Gastrocnemius medialis (tissue), 4 donors: Measurements from ENCODE around the gene RALY. TPM values are rescaled to one million over a fixed set of nuclear protein-coding genes. Genes with fewer than 3 reads are reported as not detected.

ENCODE experiments used
- ATAC-seq, 2 donors: fragments of 150-250 bp; one replicate each; pipeline ENCODE4 v1.9.1; 2016
- DNase-seq, 2 donors: peaks; one replicate each; pipeline ENCODE4 v3.0.0-alpha.2; 2019
- H3K27ac ChIP-seq, 4 donors: fragments of 200-600 bp; sonication (generic); 1 replicate in 1 of 4; 2 replicates in 3 of 4; pipeline ENCODE4 v1.5.1; 2016 to 2018; ENCODE audit warnings: mild to moderate bottlenecking in 2 of 4, moderate library complexity in 1 of 4
- H3K27me3 ChIP-seq, 3 donors: fragments of 200-600 bp; sonication (generic) in 2 of 3; 1 replicate in 1 of 3; 2 replicates in 2 of 3; pipeline versions ENCODE4 v1.5.1 to v1.6.0; 2016 to 2019; ENCODE audit warnings: mild to moderate bottlenecking in 1 of 3, moderate library complexity in 1 of 3
- H3K36me3 ChIP-seq, 2 donors: fragments of 200-600 bp; sonication (generic) in 1 of 2; one replicate each; pipeline ENCODE4 v1.5.1; 2017 to 2018
- H3K4me1 ChIP-seq, 2 donors: fragments of 200-600 bp; sonication (generic) in 1 of 2; one replicate each; pipeline ENCODE4 v1.5.1; 2016 to 2017; ENCODE audit warnings: mild to moderate bottlenecking in 2 of 2
- H3K4me3 ChIP-seq, 4 donors: fragments of 200-600 bp; sonication (generic) in 3 of 4; 1 replicate in 1 of 4; 2 replicates in 3 of 4; pipeline ENCODE4 v1.5.1; 2016 to 2019; ENCODE audit warnings: mild to moderate bottlenecking in 2 of 4
- H3K9me3 ChIP-seq, 3 donors: fragments of 200-600 bp; sonication (generic) in 2 of 3; 1 replicate in 1 of 3; 2 replicates in 2 of 3; pipeline ENCODE4 v1.5.1; 2016 to 2019
- CTCF ChIP-seq, 5 experiments: fragments of 450-650 bp in 3 of 5; fragments of 200-600 bp in 2 of 5; sonication (generic) in 2 of 5; IDR thresholded peaks in 4 of 5; conservative IDR thresholded peaks in 1 of 5; 1 replicate in 4 of 5; 2 replicates in 1 of 5; pipeline ENCODE4 v1.5.1; 2016 to 2019; ENCODE audit warnings: antibody characterized with exemption in 5 of 5, mild to moderate bottlenecking in 3 of 5, moderate library complexity in 3 of 5
- POLR2A ChIP-seq, 2 donors: fragments of 450-650 bp; IDR thresholded peaks; one replicate each; pipeline ENCODE4 v1.6.1; 2017; ENCODE audit warnings: antibody characterized with exemption in 2 of 2, mild to moderate bottlenecking in 2 of 2, moderate library complexity in 2 of 2
- in situ Hi-C, 4 donors: fragments of 200-750 bp; cut with MboI; loops; one replicate each; pipeline versions ENCODE4 v1.15.0 to v1.8.0; 2017; ENCODE audit warnings: low sequenced_read_pairs in 4 of 4
- intact Hi-C: fragments of 100-400 bp; cut with DNase I; formaldehyde crosslinking; loops from one replicate; pipeline ENCODE4 v1.15.1; 2023; ENCODE audit warnings: low total_unique reads
- total RNA-seq, 4 donors: library from RNA; depleted of rRNA; stranded (reverse); fragments of >200 nt; gene quantifications; one replicate each; pipeline versions ENCODE4 v1.1.0 to v1.2.3, GENCODE V29; 2016

RALY gene
- 100 to 1,000 TPM in 2 of 4 donors, 10 to 100 TPM in 2; 69.0 to 119 (median 93.1) TPM for total RNA-seq

GRCh38 chr20:33993576-33994221, at the start of gene RALY:
RALY (plus strand) TSS chr20:33993911; CDS start chr20:34072075, 78,164 bp downstream.
- Histone ChIP-seq H3K27ac (peak within 1 kb of the TSS; percentile 94 to 99 (median 98)), H3K27me3 (no peaks in the 10 kb centered on the region), H3K4me1 (peaks cover 46 to 48% of the 10 kb centered on the region in 2 donors), H3K36me3 (no peaks in the 10 kb centered on the region), H3K4me3 (peak within 1 kb of the TSS; percentile 80 to 99 (median 97)), H3K9me3 (no peaks in the 10 kb centered on the region)
- peak; percentile 98 for TF ChIP-seq POLR2A (IDR thresholded peaks at IDR 0.05)
- TF ChIP-seq CTCF (IDR thresholded peaks at IDR 0.05 in 4 of 5, conservative IDR thresholded peaks at IDR 0.05 in 1 of 5): peak in 2 of 5 experiments; percentile 15 to 35
- ATAC-seq: peak; percentile 85 to 86
- in situ Hi-C loops: loop anchor here in 2 of 4 donors (10.0 kb wide), 2 partner anchors 51 to 91 kb away; no protein-coding TSS in a partner anchor
- DNase-seq: peak; percentile 97 to 98
- intact Hi-C loops: loop anchor here (1.0 to 10.0 kb wide), 8 partner anchors 47 to 1639 kb away; partner anchors contain the start of genes ACTL10, ASXL1, C20orf144 and DYNLRB1

GRCh38 chr20:33944914-33945313, 48.8 kb upstream of the RALY start:
- Histone ChIP-seq H3K9me3 (no peaks in the 10 kb centered on the region), H3K4me1 (no peaks in the 10 kb centered on the region), H3K27ac (no peak overlapping the region), H3K27me3 (no peaks in the 10 kb centered on the region), H3K4me3 (no peak overlapping the region), H3K36me3 (no peaks in the 10 kb centered on the region)
- ATAC-seq (no peak), DNase-seq (no peak)
- TF ChIP-seq POLR2A (IDR thresholded peaks at IDR 0.05) (no peak), CTCF (IDR thresholded peaks at IDR 0.05 in 4 of 5, conservative IDR thresholded peaks at IDR 0.05 in 1 of 5) (no peak)
- in situ Hi-C loops (loop anchor here in 2 of 4 donors (10.0 to 25.0 kb wide), 2 partner anchors 117 to 120 kb away; no protein-coding TSS in a partner anchor), intact Hi-C loops (no loop called here)

- no peaks in the 10 kb centered on the region for H3K9me3 ChIP-seq
- H3K4me3 ChIP-seq: no peak overlapping the region
- no peaks in the 10 kb centered on the region for H3K36me3 ChIP-seq
- intact Hi-C loops: no loop called here
- ATAC-seq: no peak
- in situ Hi-C loops: loop anchor here in 2 of 4 donors (10.0 to 25.0 kb wide), 2 partner anchors 117 to 119 kb away; no protein-coding TSS in a partner anchor
- no peak for TF ChIP-seq POLR2A (IDR thresholded peaks at IDR 0.05)
- no peak for TF ChIP-seq CTCF (IDR thresholded peaks at IDR 0.05 in 4 of 5, conservative IDR thresholded peaks at IDR 0.05 in 1 of 5)
- no peak for DNase-seq
- H3K4me1 ChIP-seq: no peaks in the 10 kb centered on the region
- no peak overlapping the region for H3K27ac ChIP-seq
- H3K27me3 ChIP-seq: no peaks in the 10 kb centered on the region
Observed at GRCh38 chr20:33945391-33946081, 48.2 kb upstream of the RALY start.

- Histone ChIP-seq H3K9me3 (no peaks in the 10 kb centered on the region), H3K27me3 (no peaks in the 10 kb centered on the region), H3K4me3 (no peak overlapping the region), H3K4me1 (no peaks in the 10 kb centered on the region), H3K36me3 (no peaks in the 10 kb centered on the region), H3K27ac (no peak overlapping the region)
- peak in 4 of 5 experiments; percentile 27 to 45 (median 39) for TF ChIP-seq CTCF (IDR thresholded peaks at IDR 0.05 in 4 of 5, conservative IDR thresholded peaks at IDR 0.05 in 1 of 5)
- TF ChIP-seq POLR2A (IDR thresholded peaks at IDR 0.05): no peak
- intact Hi-C loops (no loop called here), in situ Hi-C loops (loop anchor here in 2 of 4 donors (10.0 to 25.0 kb wide), 2 partner anchors 114 to 117 kb away; no protein-coding TSS in a partner anchor)
- DNase-seq (no peak), ATAC-seq (no peak)
Observed at GRCh38 chr20:33947709-33948295, 45.9 kb upstream of the RALY start.
